ENCODE measurements around the gene SLC25A25. TPM values are rescaled to one million over a fixed set of nuclear protein-coding genes. Genes with fewer than 3 reads are reported as not detected.
"Not testable (repeated sequence)": the region's sequence is repeated elsewhere in the genome, so short reads cannot be mapped to it uniquely, and the experiment has no call there.

The SLC25A25 gene
- total RNA-seq, 1 donor from 2014 or later: 16.8 TPM

GRCh38 chr9:128127990-128128835 is 60.2 kb downstream of the SLC25A25 start:
- H3K4me3 Mint-ChIP-seq: peak overlapping the region; percentile 99
- TF ChIP-seq, protein P1, sequence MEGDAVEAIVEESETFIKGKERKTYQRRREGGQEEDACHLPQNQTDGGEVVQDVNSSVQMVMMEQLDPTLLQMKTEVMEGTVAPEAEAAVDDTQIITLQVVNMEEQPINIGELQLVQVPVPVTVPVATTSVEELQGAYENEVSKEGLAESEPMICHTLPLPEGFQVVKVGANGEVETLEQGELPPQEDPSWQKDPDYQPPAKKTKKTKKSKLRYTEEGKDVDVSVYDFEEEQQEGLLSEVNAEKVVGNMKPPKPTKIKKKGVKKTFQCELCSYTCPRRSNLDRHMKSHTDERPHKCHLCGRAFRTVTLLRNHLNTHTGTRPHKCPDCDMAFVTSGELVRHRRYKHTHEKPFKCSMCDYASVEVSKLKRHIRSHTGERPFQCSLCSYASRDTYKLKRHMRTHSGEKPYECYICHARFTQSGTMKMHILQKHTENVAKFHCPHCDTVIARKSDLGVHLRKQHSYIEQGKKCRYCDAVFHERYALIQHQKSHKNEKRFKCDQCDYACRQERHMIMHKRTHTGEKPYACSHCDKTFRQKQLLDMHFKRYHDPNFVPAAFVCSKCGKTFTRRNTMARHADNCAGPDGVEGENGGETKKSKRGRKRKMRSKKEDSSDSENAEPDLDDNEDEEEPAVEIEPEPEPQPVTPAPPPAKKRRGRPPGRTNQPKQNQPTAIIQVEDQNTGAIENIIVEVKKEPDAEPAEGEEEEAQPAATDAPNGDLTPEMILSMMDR (conservative IDR thresholded peaks at IDR 0.05): no peak
- H3K4me1 Mint-ChIP-seq: peaks cover 25% of the 10 kb centered on the region
- peak overlapping the region; percentile 99 for H3K27ac Mint-ChIP-seq (ENCODE audit: unreplicated experiment)
- peaks cover 4% of the 10 kb centered on the region for H3K9me3 Mint-ChIP-seq
- peaks cover 6% of the 10 kb centered on the region for H3K36me3 Mint-ChIP-seq (ENCODE audit: low read depth)
- DNase-seq (ENCODE audit: low read depth, low spot score): peak; percentile 76
- peaks cover 7% of the 10 kb centered on the region for H3K27me3 Mint-ChIP-seq (ENCODE audit: low read depth)

DNA sequence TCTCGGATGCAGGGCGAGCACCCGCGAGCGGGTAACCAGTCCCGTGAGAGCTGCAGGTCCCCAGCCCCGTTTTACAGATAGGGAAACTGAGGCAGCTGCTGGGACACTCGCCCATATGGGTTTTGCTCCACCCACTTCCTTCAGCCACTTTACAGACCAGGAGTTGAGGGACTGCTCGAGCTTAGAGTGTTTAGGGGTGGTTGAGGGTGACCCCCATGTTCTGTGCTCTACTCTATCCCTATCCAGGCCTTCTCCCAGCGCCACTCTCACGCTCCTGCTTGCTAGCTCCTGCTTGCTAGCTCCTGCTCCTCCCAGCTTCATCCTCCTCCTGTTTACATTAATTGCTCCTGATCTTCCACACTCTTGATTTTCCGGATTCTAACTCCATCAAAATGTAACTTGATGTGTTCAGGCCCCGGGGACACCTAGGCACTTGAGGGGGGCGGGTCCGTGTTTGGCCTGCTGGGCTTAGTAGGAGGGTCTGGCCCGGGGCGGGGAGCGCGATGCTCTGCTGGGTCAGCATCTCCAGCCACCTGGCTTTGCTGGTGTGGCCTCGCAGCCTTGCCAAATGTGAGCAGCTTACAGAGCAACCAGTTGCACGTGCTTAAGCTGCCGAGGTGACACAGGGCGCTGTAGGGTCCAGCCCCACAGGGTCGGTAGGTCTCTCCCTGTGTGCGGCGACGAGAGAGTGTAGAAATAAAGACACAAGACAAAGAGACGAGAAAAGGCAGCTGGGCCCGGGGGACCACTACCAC is 61.0 kb downstream of the SLC25A25 start:
- Mint-ChIP-seq H3K9me3 (peaks cover 4% of the 10 kb centered on the region), H3K4me3 (peak overlapping the region; percentile 99), H3K4me1 (peaks cover 25% of the 10 kb centered on the region), H3K36me3 (ENCODE audit: low read depth) (peaks cover 6% of the 10 kb centered on the region), H3K27me3 (ENCODE audit: low read depth) (peaks cover 9% of the 10 kb centered on the region), H3K27ac (ENCODE audit: unreplicated experiment) (peak overlapping the region; percentile 87)
- TF ChIP-seq, protein P1 (conservative IDR thresholded peaks at IDR 0.05): no peak
- no peak for DNase-seq (ENCODE audit: low read depth, low spot score)

DNA sequence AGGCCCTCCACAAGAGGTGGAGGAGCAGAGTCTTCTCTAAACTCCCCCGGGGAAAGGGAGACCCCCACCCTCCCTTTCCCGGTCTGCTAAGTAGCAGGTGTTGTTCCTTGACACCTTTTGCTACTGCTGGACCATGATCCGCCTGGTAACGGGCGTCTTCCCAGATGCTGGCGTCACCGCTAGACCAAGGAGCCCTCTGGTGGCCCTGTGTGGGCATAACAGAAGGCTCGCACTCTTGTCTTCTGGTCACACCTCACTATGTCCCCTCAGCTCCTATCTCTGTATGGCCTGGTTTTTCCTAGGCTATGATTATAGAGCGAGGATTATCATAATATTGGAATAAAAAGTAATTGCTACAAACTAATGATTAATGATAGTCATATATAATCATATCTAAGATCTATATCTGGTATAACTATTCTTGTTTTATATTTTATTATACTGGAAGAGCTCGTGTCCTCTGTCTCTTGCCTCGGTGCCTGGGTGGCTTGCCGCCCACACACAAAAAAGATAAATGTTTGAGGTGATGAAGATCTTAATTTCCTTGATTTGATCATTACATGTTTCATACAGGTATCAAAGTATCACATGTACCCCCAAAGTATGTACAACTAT is 62.1 kb downstream of the SLC25A25 start:
- not testable (repeated sequence) for H3K27ac Mint-ChIP-seq (ENCODE audit: unreplicated experiment); H3K9me3 Mint-ChIP-seq; H3K27me3 Mint-ChIP-seq (ENCODE audit: low read depth); H3K36me3 Mint-ChIP-seq (ENCODE audit: low read depth)
- H3K4me3 Mint-ChIP-seq: peak overlapping the region; percentile 99
- DNase-seq (ENCODE audit: low read depth, low spot score): peak; percentile 53
- peaks cover 24% of the 10 kb centered on the region for H3K4me1 Mint-ChIP-seq
- TF ChIP-seq, protein P1 (conservative IDR thresholded peaks at IDR 0.05): peak; percentile 61

GRCh38 chr9:128130651-128131050 is 62.6 kb downstream of the SLC25A25 start:
- Mint-ChIP-seq H3K4me1 (peaks cover 18% of the 10 kb centered on the region), H3K4me3 (peak overlapping the region; percentile 27)
- not testable (repeated sequence) for DNase-seq (ENCODE audit: low read depth, low spot score); H3K9me3 Mint-ChIP-seq; H3K27ac Mint-ChIP-seq (ENCODE audit: unreplicated experiment); H3K36me3 Mint-ChIP-seq (ENCODE audit: low read depth); H3K27me3 Mint-ChIP-seq (ENCODE audit: low read depth)

GRCh38 chr9:128131346-128131745 is 63.3 kb downstream of the SLC25A25 start:
- not testable (repeated sequence) for H3K36me3 Mint-ChIP-seq (ENCODE audit: low read depth); H3K9me3 Mint-ChIP-seq; H3K27me3 Mint-ChIP-seq (ENCODE audit: low read depth); DNase-seq (ENCODE audit: low read depth, low spot score); H3K27ac Mint-ChIP-seq (ENCODE audit: unreplicated experiment)
- Mint-ChIP-seq H3K4me1 (peaks cover 11% of the 10 kb centered on the region), H3K4me3 (peak overlapping the region; percentile 27)

DNA sequence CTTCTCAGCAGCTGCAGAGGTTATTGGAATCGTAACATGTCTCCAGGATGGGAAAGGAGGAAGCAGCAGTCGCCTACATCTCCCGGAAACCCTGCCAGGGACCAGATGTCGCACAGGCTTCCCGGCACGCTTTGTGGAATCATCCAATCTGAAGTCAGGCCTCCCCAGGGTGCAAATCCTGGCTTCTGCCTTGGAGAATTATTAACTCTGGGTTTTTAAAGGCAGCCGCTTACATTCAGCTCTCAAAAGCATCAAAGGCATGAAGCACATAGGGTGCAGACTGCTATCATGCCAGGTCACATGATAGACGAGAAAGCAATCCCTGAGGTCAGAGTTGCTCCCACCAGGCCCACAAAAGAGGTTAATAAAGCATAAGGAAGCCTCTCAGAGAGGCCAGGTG is 64.1 kb downstream of the SLC25A25 start:
- not testable (repeated sequence) for H3K9me3 Mint-ChIP-seq; H3K27ac Mint-ChIP-seq (ENCODE audit: unreplicated experiment); H3K27me3 Mint-ChIP-seq (ENCODE audit: low read depth); DNase-seq (ENCODE audit: low read depth, low spot score); H3K36me3 Mint-ChIP-seq (ENCODE audit: low read depth)
- peaks cover 11% of the 10 kb centered on the region for H3K4me1 Mint-ChIP-seq
- peak overlapping the region; percentile 69 for H3K4me3 Mint-ChIP-seq

DNA sequence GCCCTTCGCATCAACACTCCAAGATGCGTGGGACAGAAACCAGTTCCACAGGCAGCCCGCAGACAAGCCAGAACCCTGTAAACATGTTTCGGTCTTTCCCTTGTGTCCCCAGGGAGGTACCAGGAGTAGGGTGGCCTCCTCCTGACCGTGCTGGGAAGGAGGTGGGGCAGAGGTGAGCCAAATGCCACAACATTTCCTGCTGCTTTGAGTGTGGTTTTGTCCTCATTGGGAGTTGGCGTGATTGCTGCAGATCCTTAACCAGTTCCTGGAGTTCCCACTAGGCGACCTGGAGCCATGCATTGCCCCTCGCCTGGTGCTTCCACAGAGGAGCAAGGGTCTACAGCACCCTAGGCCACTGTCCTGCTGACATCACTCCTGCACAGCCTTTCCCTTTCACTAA is 67.5 kb downstream of the SLC25A25 start:
- not testable (repeated sequence) for H3K4me1 Mint-ChIP-seq; H3K4me3 Mint-ChIP-seq; H3K36me3 Mint-ChIP-seq (ENCODE audit: low read depth); DNase-seq (ENCODE audit: low read depth, low spot score); H3K27me3 Mint-ChIP-seq (ENCODE audit: low read depth); H3K9me3 Mint-ChIP-seq
- peak overlapping the region; percentile 62 for H3K27ac Mint-ChIP-seq (ENCODE audit: unreplicated experiment)

Data from neural crest cell (in vitro differentiated cells).